GM21576 (cell line): Measurements from ENCODE around the gene ZNF692.
"Not testable (repeated sequence)": the region's sequence is repeated elsewhere in the genome, so short reads cannot be mapped to it uniquely, and the experiment has no call there.

Experiments
- ATAC-seq: cut with Tn5 transposase; IDR thresholded peaks from one replicate; pipeline ENCODE4 v1.9.1; 2021; ENCODE audit warnings: mild to moderate bottlenecking, moderate library complexity; ENCODE audit not compliant: unreplicated experiment

The ZNF692 gene

DNA sequence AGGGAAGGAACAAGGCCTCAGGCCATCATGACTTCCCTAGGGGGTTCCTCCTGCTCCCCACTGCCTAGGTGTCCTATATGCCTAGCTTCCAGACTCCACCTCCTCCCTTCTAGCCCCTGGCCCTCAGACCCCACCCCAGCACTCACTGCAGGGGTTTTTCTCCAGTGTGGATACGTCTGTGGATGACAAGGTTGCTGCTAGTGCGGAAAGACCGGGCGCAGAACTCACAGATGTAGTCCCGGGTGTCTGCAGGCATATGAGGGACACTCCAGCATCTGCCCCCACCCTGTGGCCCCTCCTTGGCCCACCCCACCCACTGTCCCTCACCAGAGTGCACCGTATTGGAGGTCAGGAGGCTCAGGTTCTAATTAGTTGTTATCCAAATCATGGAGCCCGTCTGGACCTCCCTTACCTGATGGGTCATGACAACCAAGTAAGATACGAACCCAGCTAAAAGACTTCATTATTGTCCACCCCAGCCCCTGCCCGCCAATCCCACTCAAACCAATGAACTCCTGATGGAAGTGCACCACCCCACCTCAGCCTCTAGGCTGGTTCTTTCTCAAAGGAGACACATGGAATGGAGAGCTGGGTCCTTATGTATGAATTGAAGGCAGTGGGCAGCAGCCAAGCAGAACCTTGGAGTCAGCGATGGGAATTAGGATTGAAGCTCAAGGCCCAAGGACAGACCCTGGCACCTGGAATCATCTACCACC, 8.2 kb downstream of the ZNF692 start:
- ATAC-seq = no peak

DNA sequence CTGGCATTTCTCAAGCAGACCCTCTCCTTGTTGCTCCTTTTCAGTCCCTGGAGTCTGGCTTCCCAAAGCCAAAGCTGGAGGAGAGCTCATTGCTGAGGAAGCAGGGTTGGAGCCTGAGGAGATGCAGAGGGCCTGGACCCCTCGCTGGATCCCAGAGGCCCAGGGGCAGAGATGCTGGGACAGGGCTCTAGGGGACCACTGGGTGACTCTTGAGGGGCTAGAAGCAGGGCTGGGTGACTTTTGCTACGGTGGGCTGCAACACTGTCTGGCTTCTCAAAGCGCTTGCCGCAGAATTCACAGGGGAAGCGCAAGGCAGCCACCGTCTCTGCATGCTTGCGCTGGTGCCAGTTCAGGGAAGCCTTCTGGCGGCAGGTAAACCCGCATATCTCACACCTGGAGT, 8.8 kb downstream of the ZNF692 start:
- ATAC-seq = no peak

DNA sequence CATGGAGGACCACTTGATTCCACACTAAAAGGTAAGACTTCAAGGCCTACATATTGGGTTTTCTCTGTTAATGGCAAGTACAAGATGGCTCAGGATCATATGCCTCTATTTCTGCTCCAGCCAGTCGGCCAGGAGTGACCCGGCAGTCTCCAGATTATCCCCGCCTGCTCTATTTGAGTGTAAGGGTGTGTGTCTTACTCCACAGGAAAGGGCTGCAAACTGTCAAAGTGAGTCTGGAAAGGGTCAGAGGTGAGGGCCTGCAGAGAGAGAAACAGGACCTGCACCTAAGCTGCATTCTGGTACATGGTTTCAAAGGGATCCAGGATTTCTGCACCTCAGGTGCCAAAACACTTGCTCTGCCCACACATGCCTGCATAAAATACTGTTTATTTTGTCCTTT, 9.2 kb downstream of the ZNF692 start:
- ATAC-seq = no peak

DNA sequence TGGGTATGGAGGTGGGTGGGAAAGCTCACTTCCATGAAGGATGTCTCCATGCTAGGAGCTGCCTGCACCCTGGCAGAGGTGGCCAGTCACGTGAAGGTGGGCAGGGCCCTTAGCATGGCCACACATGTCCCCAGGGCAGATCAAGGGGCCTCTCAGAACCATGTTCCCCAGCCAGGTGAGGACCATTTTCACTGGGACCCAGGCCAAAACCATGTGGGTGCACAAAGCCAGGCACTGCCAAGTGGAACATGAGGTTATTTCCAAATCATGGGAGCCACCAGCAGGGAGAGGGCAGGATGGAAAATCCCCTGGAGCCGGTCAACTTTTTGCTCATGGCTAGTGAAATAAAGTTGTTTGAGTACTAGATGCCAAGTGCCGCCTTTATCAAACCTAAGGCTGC, 9.7 kb downstream of the ZNF692 start:
- no peak for ATAC-seq

DNA sequence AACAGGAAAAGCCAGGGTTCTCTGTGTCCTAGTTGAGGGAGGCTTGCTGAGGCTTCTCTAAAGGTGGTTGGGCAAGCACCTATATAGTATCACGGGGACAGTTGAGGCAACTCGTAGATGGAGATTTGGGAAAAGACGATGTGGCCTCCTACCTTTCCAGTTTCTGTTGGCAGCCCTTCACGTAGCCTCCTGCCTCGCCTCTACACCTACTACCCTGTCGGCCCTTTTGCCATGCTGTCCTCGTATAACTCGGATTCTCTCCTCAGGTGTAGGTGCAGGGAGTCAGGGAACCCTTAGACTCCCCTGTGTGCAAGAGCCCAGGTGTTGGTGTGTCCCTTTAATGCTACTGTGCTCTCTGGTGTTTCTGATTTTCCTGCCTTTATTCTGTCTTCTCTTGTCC, 10.3 kb downstream of the ZNF692 start:
- ATAC-seq = no peak

DNA sequence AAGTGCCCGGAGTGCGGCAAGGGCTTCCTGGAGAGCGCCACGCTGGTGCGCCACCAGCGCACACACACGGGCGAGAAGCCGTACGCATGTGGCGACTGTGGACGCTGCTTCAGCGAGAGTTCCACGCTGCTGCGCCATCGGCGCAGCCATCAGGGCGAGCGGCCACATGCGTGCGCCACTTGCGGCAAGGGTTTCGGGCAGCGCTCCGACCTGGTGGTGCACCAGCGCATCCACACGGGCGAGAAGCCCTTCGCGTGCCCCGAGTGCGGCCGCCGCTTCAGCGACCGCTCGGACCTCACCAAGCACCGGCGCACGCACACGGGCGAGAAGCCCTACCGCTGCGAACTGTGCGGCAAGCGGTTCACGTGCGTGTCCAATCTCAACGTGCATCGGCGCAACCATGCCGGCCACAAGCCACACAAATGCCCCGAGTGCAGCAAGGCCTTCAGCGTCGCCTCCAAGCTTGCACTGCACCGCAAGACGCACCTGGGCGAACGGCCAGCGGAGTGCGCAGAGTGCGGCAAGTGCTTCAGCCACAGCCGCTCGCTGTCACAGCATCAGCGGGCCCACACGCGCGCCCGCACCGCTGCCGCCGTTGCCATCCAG, 10.8 kb downstream of the ZNF692 start:
- ATAC-seq = no peak

DNA sequence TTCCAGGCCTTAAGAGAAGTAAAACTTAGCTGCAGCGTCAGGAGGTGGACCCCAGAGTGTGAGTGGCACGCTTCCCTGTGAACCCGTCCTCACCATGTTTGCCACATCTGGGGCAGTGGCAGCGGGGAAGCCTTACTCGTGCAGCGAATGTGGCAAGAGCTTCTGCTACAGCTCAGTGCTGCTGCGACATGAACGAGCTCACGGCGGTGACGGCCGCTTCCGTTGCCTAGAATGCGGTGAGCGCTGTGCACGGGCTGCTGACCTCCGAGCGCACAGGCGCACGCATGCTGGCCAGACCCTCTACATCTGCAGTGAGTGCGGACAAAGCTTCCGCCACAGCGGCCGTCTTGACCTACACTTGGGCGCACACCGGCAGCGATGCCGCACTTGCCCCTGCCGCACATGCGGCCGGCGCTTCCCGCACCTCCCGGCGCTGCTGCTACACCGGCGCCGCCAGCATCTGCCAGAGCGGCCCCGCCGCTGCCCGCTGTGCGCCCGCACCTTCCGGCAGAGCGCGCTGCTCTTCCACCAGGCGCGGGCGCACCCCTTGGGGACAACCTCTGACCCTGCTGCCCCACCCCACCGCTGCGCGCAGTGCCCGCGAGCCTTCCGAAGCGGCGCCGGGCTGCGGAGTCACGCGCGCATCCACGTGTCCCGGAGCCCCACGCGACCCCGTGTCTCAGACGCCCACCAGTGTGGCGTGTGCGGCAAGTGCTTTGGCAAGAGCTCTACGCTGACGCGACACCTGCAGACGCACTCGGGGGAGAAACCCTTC, 11.5 kb downstream of the ZNF692 start:
- ATAC-seq = no peak

DNA sequence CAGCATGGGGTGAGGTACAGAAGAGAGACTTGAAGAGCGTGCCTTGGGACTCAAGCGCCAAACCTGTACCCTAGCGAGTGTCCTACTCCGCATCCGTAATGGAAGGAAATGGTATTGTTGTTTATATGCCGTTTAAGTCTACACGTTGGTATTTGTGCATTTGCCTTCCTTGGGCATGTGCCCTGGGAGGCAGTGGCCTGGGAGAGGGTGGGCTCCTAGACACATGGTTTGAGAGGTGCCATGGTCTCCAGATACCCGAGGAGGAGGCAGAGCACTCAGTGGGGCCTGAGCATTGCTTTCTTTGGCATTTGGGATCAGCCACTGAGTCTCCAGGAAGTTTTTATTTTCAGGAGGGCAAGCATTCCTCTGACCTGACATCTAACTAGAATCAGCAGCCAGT, 14.4 kb downstream of the ZNF692 start:
- no peak for ATAC-seq

DNA sequence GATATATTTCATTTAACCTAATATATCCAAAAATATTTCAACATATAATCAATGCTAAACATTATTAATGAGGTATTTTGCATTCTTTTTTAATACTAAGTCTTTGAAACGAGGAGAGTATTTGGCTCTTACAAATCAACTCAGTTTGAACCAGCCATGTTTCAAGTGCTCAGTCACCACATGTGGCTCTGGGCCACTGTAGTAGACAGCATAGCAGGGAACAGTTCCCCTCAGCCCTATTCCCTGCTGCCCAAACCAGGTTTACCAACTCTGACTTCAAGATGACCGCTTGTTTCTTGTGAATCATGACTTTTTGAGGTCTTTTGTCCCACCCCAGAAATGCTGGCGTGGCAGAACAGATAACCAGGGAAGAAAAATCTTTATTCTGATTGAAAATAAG, 15.2 kb downstream of the ZNF692 start:
- no peak for ATAC-seq

DNA sequence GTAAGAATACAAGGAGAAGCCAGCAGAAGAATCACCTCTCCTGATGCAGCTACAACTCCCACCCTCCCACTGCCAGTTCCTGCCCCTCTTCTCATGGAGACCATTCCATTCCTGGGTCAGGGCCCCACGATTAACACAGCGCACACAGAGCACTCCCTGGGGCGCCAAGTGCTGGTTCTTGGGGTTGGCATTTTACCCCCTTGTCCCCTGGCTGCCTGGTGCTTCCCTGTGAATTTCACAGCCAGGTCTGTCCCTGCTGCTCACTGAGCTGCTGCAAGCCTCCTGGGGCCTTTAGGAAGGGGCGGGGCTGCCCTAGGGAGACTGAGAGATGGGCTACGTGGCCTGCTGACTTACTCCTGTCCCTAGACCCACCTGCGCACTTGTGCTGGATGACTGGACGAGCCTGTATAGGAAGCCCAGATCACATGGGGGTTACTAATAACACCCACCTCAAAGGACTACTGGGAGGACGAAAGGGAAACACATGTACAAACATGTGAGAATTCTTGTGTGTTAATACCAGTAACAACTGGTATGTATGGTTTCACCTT, 16.0 kb downstream of the ZNF692 start:
- peak; percentile 33 for ATAC-seq

DNA sequence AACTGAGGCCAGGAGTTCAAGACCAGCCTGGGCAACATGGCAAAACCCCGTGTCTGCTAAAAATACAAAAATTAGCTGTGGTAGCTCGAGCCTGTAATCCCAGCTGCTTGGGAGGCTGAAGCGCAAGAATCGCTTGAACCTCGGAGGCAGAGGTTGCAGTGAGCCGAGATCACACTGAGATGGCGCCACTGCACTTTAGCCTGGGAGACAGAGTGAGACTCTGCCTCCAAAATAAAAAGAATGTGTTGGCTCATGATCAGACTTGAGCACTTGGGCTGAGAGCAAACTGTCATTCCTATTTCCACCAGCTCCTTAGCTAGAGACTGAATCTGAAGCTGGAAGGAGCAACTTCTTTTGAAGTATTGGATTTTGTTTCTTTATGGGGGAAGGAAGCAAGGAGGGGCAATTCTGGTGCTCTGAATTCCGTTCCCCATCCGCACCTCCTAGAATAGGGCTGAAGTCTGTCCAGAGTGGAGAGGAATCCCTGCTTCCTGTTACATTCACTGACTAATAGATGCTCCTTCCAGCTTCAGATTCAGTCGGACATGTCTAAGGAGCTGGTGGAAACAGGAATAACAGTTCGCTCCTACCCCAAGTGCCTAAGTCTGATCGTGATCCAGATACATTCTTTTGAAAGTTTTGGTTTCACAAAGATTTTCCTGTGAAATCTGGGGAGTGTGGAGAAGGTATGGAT, 17.0 kb downstream of the ZNF692 start:
- no peak for ATAC-seq

DNA sequence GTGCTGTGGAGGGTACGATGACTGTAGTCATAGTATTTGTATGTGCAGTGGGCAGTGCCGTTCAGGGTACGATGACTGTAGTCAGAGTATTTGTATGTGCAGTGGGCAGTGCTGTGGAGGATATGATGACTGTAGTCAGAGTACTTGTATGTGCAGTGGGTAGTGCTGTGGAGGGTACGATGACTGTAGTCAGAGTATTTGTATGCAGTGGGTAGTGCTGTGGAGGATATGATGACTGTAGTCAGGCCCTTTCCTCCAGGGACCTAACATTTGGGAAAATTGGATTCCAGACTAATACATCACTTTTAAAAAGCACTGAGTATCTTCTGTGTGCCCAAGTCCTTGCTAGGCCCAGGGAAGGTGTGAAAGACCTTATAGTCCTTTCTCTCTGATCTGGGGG, 17.9 kb downstream of the ZNF692 start:
- no peak for ATAC-seq

DNA sequence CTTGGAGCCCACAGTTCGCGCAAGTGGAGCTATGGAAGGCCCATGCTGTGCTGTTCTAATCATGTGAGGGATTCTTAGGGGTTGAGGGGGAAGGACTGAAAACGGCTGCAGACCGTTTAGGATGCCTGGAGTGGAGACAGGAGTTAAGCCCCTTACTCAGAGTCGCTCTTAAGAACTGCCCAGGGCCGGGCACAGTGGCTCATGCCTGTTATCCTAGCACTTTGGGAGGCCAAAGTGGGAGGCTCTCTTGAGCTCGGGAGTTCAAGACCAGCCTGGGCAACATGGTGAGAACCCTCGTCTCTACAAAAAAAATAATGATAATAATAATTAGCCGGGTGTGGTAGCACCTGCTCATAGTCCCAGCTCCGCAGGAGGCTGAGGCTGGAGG, 19.7 kb downstream of the ZNF692 start:
- no peak for ATAC-seq

DNA sequence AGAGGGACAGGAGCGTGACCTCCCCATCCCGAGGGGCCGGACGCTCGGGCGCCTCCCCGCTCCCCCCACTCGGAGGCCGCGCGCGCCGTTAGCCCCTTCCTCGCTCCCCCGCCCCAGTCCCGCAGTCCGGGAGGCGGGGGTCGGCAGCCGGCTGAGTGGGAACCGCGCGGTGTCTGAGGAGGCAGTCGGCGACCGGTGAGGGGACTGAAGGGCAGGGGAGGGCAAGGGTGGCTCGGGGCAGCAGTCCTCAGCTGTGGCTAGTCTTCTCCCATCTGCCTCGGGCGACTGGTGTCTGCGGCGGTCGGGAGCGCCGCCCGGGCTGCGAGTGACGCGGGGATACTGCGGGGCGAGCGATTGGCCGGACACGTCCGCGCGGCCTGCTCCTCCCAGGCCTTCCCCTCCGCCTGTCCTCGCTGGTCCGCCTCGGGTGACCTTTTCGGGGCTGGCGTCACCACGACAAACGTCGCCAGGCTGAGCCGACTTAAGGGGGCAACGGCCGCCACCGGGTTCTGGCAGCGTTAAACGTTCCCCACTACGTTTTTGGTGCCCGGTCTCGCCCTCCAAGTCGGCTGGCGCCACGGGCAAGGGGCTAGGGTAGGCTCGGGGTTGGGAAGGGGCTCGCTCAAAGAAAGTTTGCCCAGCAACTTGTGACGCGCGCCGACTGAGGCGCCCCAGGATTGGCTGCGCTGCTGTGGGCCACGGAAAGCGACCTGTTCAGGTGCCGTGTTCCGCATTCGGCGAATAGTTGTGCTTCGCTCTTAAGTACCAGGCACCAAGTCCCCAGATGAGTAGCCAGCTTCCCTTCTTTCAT, 20.3 kb downstream of the ZNF692 start:
- ATAC-seq = peak; percentile 61

DNA sequence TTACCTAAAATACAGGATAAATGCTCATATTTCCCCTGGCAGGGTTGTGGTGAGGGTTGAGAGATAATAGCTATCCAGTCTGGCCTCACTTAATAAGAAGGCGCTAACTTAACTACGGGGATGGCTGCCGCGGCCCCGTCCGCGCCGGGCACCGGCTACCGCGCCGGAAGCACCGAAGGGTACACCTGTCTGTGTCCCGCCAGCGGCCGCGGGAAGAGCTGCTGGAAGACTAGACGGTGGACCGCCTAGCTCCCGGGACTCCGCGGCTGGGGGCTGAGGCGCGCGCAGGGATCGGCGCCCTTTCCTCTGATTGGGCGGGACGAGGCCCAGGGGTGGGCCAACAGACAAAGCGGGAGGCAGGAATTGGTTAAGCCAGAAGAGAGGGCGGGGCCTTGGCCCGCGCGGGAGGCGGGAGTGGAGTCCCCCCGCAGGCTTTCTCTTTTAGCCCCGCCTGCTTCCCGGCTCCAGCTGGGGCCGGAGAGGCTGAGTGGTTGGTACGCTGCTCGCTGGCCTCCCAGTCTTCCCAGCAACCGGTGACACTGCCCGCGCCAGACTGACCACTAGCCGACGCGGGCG, 21.0 kb downstream of the ZNF692 start, which contains the start of gene ZNF672:
TSS of gene ZNF672 (plus strand) at position 444 of the 576 bp plus-strand sequence. CDS start 9,051 bp downstream, outside the sequence.
- ATAC-seq = peak; percentile 79

DNA sequence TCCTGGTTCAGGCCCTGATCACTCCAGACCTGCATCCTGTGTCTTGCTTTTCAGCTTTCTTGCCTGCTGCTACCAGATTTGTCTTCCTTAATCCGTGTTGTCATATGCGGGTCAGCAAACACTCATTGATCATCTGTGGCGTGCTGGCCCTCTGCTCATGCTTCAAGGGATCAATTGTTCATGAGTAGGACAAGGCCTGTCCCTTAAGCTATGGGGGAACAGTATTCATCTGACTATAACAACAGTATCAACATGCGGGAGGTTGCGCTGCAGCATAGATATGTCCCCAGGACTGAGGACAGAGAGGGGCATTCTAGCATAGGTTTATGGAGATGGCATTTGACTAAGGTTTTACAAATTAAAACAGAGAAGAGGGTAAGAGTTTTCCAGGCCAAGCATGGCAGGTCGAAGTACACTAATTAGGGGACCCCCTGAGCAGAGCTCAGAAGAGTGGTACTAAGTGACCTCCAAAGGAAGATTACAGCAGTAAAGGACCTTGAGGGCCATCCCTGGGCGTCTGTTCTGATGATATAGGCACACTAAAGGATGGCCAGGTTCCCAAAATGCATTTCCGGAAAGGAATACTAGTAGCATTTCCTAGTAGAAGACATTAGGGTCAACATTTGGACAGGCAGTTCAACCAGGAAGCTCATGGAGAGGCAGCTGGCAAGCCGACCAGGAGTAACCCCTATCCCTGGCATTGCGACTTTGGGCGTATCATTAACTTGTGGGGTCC, 21.7 kb downstream of the ZNF692 start:
- ATAC-seq = no peak

DNA sequence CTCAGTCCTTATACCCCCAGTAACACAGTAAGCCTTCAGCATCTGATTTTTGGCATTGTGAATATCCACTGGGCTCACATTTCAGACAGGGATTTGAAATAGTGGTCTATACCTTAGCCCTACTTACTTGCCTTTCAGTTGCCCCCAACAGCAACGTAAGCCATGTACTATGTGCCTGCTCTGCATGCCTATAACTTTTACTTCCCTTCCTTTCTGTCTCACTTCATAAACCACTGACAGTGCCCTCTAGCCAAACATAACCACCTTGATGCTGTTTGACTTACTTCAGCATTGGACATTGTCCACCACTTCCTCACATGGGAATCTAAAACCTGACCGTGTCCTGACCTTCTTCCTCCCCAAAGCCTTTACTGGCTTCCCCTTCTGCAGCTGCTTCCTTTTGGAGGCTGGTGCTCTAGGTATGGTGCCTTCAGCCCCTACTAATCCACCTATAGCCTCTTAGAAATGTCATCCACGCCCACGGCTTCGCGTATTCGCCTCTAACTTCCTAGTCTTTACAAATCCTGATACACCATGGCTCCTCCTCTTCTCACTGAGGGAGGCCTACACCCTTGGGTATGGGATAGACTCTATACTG, 24.4 kb downstream of the ZNF692 start:
- ATAC-seq = no peak

DNA sequence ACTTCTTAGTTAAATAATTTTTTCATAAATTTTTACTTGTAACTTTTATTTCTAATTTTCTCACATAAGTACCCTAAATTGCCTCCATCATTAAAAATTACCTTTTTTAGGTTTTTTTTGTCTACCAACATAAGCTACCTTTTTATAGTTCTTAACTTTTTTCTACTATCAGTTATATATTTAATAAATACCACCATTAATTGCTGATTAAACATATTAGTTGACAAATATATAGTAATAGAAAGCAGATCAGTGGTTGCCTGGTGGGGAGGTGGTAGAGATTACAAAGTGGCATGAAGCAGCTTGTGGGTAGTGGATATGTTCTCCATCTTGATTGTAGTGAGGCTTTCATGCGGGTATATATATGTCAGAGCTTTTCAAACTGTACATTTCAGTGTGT, 27.0 kb downstream of the ZNF692 start:
- no peak for ATAC-seq

DNA sequence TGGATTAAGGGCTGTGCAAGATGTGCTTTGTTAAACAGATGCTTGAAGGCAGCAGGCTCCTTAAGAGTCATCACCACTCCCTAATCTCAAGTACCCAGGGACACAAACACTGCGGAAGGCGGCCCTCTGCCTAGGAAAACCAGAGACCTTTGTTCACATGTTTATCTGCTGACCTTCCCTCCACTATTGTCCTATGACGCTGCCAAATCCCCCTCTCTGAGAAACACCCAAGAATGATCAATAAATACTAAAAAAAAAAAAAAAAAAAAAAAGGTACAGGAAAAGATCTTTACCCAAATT, 28.2 kb downstream of the ZNF692 start:
- not testable (repeated sequence) for ATAC-seq
